KMS-11 (cell line): ENCODE measurements around the gene DYNLRB1.

Experiments
- H2AFZ ChIP-seq: fragments of 200-600 bp; sonication (generic); 2 replicates; pipeline ENCODE4 v1.6.1; 2016; ENCODE audit warnings: antibody characterized with exemption, mixed run types, low read depth
- H3K27ac ChIP-seq: fragments of 200-600 bp; sonication (generic); 2 replicates; pipeline ENCODE4 v1.6.1; 2016; ENCODE audit warnings: mild to moderate bottlenecking, mixed run types
- H3K27me3 ChIP-seq: fragments of 200-600 bp; sonication (generic); 2 replicates; pipeline ENCODE4 v1.6.1; 2017; ENCODE audit warnings: mild to moderate bottlenecking, low read depth, mixed run types, moderate library complexity; ENCODE audit not compliant: insufficient read depth
- H3K36me3 ChIP-seq: fragments of 200-600 bp; sonication (generic); 2 replicates; pipeline ENCODE4 v1.6.1; 2017; ENCODE audit warnings: mild to moderate bottlenecking, mixed run types; ENCODE audit not compliant: insufficient read depth
- H3K4me1 ChIP-seq: fragments of 200-600 bp; sonication (generic); 2 replicates; pipeline ENCODE4 v1.6.1; 2016; ENCODE audit warnings: mild to moderate bottlenecking, low read depth, mixed run types; ENCODE audit not compliant: poor library complexity, severe bottlenecking
- H3K4me2 ChIP-seq: fragments of 200-600 bp; sonication (generic); 2 replicates; pipeline ENCODE4 v1.7.0; 2016; ENCODE audit warnings: mild to moderate bottlenecking, mixed run types
- H3K4me3 ChIP-seq: fragments of 200-600 bp; sonication (generic); IDR thresholded peaks from 2 replicates; pipeline ENCODE4 v1.6.1; 2017; ENCODE audit warnings: low read depth, low read length, mixed read lengths; ENCODE audit not compliant: insufficient read depth
- H3K79me2 ChIP-seq: fragments of 200-600 bp; sonication (generic); 2 replicates; pipeline ENCODE4 v1.6.1; 2016; ENCODE audit warnings: low read depth, mixed run types; ENCODE audit not compliant: insufficient read depth
- H3K9ac ChIP-seq: fragments of 200-600 bp; sonication (generic); 2 replicates; pipeline ENCODE4 v1.6.1; 2016; ENCODE audit warnings: mild to moderate bottlenecking, mixed run types
- H4K20me1 ChIP-seq: fragments of 200-600 bp; sonication (generic); 2 replicates; pipeline ENCODE4 v1.6.1; 2016; ENCODE audit warnings: mild to moderate bottlenecking, mixed run types; ENCODE audit not compliant: insufficient read depth
- TF ChIP-seq, protein P1 (sequence below): fragments of 200-600 bp; sonication (generic); conservative IDR thresholded peaks from 2 replicates; pipeline ENCODE4 v1.6.1; 2017; ENCODE audit warnings: low read depth, mild to moderate bottlenecking, antibody characterized with exemption, low read length, moderate library complexity, mixed read lengths

DYNLRB1 gene

GRCh38 chr20:34582911-34583310, 66.7 kb downstream of the DYNLRB1 start:
- Histone ChIP-seq H2AFZ (no peak overlapping the region), H3K4me3 (no peak overlapping the region), H4K20me1 (no peaks in the 10 kb centered on the region), H3K27me3 (no peaks in the 10 kb centered on the region), H3K36me3 (no peaks in the 10 kb centered on the region), H3K9ac (no peak overlapping the region), H3K79me2 (no peaks in the 10 kb centered on the region), H3K27ac (no peak overlapping the region), H3K4me2 (no peak overlapping the region), H3K4me1 (peaks cover 34% of the 10 kb centered on the region)
- TF ChIP-seq, protein P1, sequence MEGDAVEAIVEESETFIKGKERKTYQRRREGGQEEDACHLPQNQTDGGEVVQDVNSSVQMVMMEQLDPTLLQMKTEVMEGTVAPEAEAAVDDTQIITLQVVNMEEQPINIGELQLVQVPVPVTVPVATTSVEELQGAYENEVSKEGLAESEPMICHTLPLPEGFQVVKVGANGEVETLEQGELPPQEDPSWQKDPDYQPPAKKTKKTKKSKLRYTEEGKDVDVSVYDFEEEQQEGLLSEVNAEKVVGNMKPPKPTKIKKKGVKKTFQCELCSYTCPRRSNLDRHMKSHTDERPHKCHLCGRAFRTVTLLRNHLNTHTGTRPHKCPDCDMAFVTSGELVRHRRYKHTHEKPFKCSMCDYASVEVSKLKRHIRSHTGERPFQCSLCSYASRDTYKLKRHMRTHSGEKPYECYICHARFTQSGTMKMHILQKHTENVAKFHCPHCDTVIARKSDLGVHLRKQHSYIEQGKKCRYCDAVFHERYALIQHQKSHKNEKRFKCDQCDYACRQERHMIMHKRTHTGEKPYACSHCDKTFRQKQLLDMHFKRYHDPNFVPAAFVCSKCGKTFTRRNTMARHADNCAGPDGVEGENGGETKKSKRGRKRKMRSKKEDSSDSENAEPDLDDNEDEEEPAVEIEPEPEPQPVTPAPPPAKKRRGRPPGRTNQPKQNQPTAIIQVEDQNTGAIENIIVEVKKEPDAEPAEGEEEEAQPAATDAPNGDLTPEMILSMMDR = no peak

DNA sequence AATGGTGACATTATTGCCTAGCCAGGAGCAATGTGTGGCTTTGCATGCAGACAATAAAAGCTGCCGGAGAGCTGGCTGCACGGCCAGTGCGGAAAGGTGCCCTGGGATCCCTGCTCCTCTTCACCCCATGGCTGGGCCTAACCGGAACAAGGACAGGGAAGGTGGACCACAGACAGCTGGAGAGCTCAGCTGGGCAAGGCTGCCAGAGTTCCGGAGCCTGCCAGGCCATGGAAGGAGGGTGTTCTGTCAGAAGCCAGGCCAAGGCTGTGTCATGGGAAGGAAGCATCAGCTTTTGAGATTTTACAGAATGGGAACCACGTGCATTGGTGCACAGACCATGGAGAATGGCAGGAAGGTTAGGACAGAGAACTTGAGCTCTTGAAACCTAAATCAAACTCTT, 67.3 kb downstream of the DYNLRB1 start:
- Histone ChIP-seq H3K27ac (no peak overlapping the region), H3K4me1 (peaks cover 34% of the 10 kb centered on the region), H2AFZ (no peak overlapping the region), H4K20me1 (no peaks in the 10 kb centered on the region), H3K79me2 (no peaks in the 10 kb centered on the region), H3K9ac (no peak overlapping the region), H3K4me2 (no peak overlapping the region), H3K27me3 (no peaks in the 10 kb centered on the region), H3K36me3 (no peaks in the 10 kb centered on the region), H3K4me3 (no peak overlapping the region)
- TF ChIP-seq, protein P1 = no peak

DNA sequence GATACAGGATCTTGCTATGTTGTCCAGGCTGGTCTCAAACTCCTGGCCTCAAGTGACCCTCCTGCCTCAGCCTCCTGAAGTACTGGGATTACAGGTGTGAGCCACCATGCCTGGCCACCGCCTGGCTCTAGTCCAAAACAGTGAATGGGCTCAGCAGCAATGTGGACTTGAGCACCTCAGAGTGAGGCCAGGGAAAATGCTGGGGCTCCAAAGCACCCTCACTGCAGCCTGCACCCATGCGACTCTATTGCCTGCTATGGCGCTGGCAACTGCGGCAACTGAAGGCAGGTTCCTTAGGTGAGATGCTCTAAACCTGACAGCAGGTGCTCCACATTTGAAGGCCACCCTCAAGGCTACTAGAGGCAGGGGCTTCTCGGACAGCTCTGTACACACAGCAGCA, 68.8 kb downstream of the DYNLRB1 start:
- Histone ChIP-seq H3K9ac (no peak overlapping the region), H3K36me3 (no peaks in the 10 kb centered on the region), H3K27me3 (no peaks in the 10 kb centered on the region), H4K20me1 (no peaks in the 10 kb centered on the region), H3K4me1 (peaks cover 30% of the 10 kb centered on the region), H3K4me2 (no peak overlapping the region), H3K27ac (no peak overlapping the region), H3K4me3 (no peak overlapping the region), H2AFZ (no peak overlapping the region), H3K79me2 (no peaks in the 10 kb centered on the region)
- TF ChIP-seq, protein P1 = no peak

DNA sequence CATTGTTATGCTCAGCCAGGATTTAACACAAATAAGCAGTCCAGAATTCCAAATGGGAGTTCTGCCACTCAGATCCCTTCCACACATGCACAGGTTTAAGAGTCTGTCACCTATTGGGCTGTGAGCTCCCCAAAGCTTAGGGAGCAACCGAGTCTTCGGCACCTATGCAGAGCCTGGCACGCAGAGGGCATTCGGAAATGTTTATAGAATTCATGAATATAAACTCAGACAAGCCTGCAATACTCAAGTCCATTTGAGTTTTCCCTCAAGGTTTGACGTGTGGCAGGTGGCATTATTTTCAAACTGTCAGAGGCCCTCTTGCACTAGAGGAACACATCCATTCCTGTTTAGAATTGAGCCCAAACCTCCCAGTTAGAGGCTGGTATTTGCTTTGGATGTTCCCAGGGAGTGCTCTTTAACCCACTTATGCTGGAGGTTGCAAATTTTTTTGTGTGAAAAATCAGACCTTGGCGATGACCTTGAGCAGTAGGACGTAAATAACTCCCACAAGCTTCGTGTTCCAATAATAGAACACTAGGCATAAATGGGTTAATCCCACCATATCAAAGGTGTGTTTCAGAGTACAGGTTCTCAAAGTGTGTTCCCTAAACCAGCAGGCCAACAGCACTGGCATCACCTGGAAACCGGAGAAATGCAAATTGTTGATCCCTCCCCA, 70.4 kb downstream of the DYNLRB1 start:
- no peak overlapping the region for H3K4me2 ChIP-seq
- TF ChIP-seq, protein P1 = no peak
- H3K36me3 ChIP-seq = no peaks in the 10 kb centered on the region
- H4K20me1 ChIP-seq = no peaks in the 10 kb centered on the region
- H3K27ac ChIP-seq = no peak overlapping the region
- peaks cover 16% of the 10 kb centered on the region for H3K4me1 ChIP-seq
- no peak overlapping the region for H3K4me3 ChIP-seq
- no peaks in the 10 kb centered on the region for H3K27me3 ChIP-seq
- no peak overlapping the region for H2AFZ ChIP-seq
- H3K9ac ChIP-seq = no peak overlapping the region
- no peaks in the 10 kb centered on the region for H3K79me2 ChIP-seq
